Epidermal melanocyte (primary cell): Measurements from ENCODE around the gene N4BP2.
"Not testable (repeated sequence)": the region's sequence is repeated elsewhere in the genome, so short reads cannot be mapped to it uniquely, and the experiment has no call there.

Source experiments
- DNase-seq: peaks from one replicate; pipeline ENCODE4 v3.0.0; 2011; ENCODE audit warnings: low spot score; ENCODE audit not compliant: insufficient read length

Gene N4BP2

GRCh38 chr4:40087799-40088366 is 31.2 kb downstream of the N4BP2 start:
- DNase-seq: no peak

- DNase-seq: not testable (repeated sequence)
Measured at GRCh38 chr4:40093400-40093799, 36.8 kb downstream of the N4BP2 start.

GRCh38 chr4:40099010-40099409 is 42.4 kb downstream of the N4BP2 start:
- no peak for DNase-seq

- not testable (repeated sequence) for DNase-seq
Measured at GRCh38 chr4:40107150-40107549, 50.5 kb downstream of the N4BP2 start.

GRCh38 chr4:40112027-40112792 is 55.6 kb downstream of the N4BP2 start:
- DNase-seq: no peak

- DNase-seq: no peak
Measured at GRCh38 chr4:40114206-40114605, 57.6 kb downstream of the N4BP2 start.

- no peak for DNase-seq
Measured at GRCh38 chr4:40118861-40119260, 62.2 kb downstream of the N4BP2 start.

GRCh38 chr4:40119344-40119743 is 62.7 kb downstream of the N4BP2 start:
- no peak for DNase-seq

- no peak for DNase-seq
Measured at GRCh38 chr4:40121515-40121914, 64.9 kb downstream of the N4BP2 start.

- no peak for DNase-seq
Measured at GRCh38 chr4:40122941-40123340, 66.3 kb downstream of the N4BP2 start.

GRCh38 chr4:40124690-40125089 is 68.0 kb downstream of the N4BP2 start:
- DNase-seq: no peak

- no peak for DNase-seq
Measured at GRCh38 chr4:40130401-40131036, 73.9 kb downstream of the N4BP2 start.

GRCh38 chr4:40132816-40133215 is 76.2 kb downstream of the N4BP2 start:
- no peak for DNase-seq

GRCh38 chr4:40134206-40134917 is 77.7 kb downstream of the N4BP2 start:
- no peak for DNase-seq

GRCh38 chr4:40136202-40136601 is 79.6 kb downstream of the N4BP2 start:
- DNase-seq: not testable (repeated sequence)

GRCh38 chr4:40140196-40140595 is 83.5 kb downstream of the N4BP2 start:
- DNase-seq: no peak

GRCh38 chr4:40140597-40140996 is 83.9 kb downstream of the N4BP2 start:
- DNase-seq: not testable (repeated sequence)

GRCh38 chr4:40143926-40144508 is 87.4 kb downstream of the N4BP2 start:
- no peak for DNase-seq

- no peak for DNase-seq
Measured at GRCh38 chr4:40144716-40145115, 88.1 kb downstream of the N4BP2 start.

- not testable (repeated sequence) for DNase-seq
Measured at GRCh38 chr4:40147490-40147889, 90.8 kb downstream of the N4BP2 start.

GRCh38 chr4:40149960-40150385 is 93.3 kb downstream of the N4BP2 start:
- DNase-seq: no peak

- DNase-seq: no peak
Measured at GRCh38 chr4:40150932-40151331, 94.3 kb downstream of the N4BP2 start.
